ENCODE measurements around the gene STPG2. TPM values are rescaled to one million over a fixed set of nuclear protein-coding genes. Genes with fewer than 3 reads are reported as not detected.

The STPG2 gene
- polyA plus RNA-seq, 10 donors = 0.14 to 0.22 (median 0.19) TPM; not detected in 6

DNA sequence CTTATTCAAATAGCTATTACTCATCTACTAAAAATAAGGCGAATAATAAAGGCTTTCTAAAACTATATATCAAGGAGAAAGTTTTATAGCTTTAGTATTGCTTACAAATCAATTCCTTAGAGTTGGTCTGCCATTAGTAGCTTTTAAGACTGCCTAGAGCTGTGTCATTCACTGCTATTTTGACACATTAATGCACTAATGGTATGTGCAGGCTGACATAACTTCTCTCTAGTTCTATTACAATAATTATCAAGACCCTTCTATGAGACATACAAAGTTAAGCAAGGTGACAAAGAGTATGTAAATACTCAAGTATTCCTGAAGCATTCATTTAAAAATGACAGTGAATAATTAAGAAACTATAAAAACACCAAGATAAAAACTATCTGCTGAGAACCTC is 625.3 kb downstream of the STPG2 start:
- DNase-seq = no peak

DNA sequence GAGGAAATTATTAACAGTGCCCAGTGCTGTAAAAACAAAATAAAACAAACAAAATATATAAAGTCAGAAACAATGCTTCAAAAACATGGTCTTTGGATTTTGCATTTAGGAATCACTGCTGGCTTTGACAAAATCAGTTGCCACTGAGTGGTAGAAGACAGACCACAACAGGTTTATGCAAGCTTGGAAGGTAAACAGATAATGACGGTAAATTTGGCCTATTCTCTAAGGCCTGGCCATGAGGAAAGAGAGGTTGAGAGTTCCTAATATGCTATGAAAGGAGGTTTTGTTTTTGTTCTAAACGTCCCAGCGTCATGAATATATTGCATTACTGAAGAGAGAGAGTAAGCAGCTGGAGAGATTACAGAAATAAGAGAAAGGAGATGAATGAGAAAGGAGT is 629.4 kb downstream of the STPG2 start:
- DNase-seq = no peak

Other genes with a start within 250 kb of the STPG2 start
- 10 to 100 TPM; 19.1 to 28.7 (median 24.2) TPM for gene RAP1GDS1, start 117.9 kb upstream of the STPG2 start, polyA plus RNA-seq (ENCODE audit: insufficient read length in 10 of 10)